OCI-LY1 (cell line): Measurements from ENCODE around the gene IL18.

Source experiments
- CTCF ChIP-seq: fragments of 200-600 bp; sonication (generic), shearing (Covaris generic); IDR thresholded peaks from 2 replicates; pipeline ENCODE4 v1.5.1; 2017; ENCODE audit warnings: mild to moderate bottlenecking, antibody characterized with exemption, low read length, moderate library complexity, mixed read lengths
- EZH2 ChIP-seq: fragments of 200-600 bp; sonication (generic), shearing (Covaris generic); IDR thresholded peaks from 2 replicates; pipeline ENCODE4 v1.8.0; 2017; ENCODE audit warnings: borderline replicate concordance, mixed run types, mild to moderate bottlenecking, antibody characterized with exemption, low read length, moderate library complexity, mixed read lengths

- TF ChIP-seq CTCF (no peak), EZH2 (no peak)
These were observed 11.7 kb upstream of the IL18 start for GRCh38 chr11:112175599-112175952.
